HG03342 (cell line): ENCODE measurements around the gene EID2.

Experiments
- ATAC-seq: cut with Tn5 transposase; IDR thresholded peaks from one replicate; pipeline ENCODE4 v1.9.1; 2021; ENCODE audit warnings: mild to moderate bottlenecking, moderate library complexity; ENCODE audit not compliant: unreplicated experiment

The EID2 gene

GRCh38 chr19:39506598-39506943 is 33.4 kb downstream of the EID2 start:
- ATAC-seq = no peak

GRCh38 chr19:39502640-39503417 is 37.1 kb downstream of the EID2 start:
- ATAC-seq = no peak

GRCh38 chr19:39501340-39501739 is 38.6 kb downstream of the EID2 start:
- ATAC-seq = no peak

- ATAC-seq = no peak
Measured at GRCh38 chr19:39500543-39500942, 39.4 kb downstream of the EID2 start.

GRCh38 chr19:39499932-39500331 is 40.0 kb downstream of the EID2 start:
- ATAC-seq = no peak

GRCh38 chr19:39498798-39499642 is 40.9 kb downstream of the EID2 start, which contains the start of gene DLL3:
TSS of gene DLL3 (plus strand) at chr19:39498947. CDS start at chr19:39498975, 28 bp downstream.
- ATAC-seq = no peak

- ATAC-seq = no peak
Measured at GRCh38 chr19:39497996-39498797, 41.8 kb downstream of the EID2 start.

- no peak for ATAC-seq
Measured at GRCh38 chr19:39497701-39497995, 42.3 kb downstream of the EID2 start.

- ATAC-seq = no peak
Measured at GRCh38 chr19:39496063-39496462, 43.9 kb downstream of the EID2 start.

- ATAC-seq = no peak
Measured at GRCh38 chr19:39494661-39495060, 45.3 kb downstream of the EID2 start.

GRCh38 chr19:39492788-39493187 is 47.2 kb downstream of the EID2 start:
- ATAC-seq = no peak

- no peak for ATAC-seq
Measured at GRCh38 chr19:39492225-39492624, 47.7 kb downstream of the EID2 start.

GRCh38 chr19:39489756-39490155 is 50.2 kb downstream of the EID2 start:
- ATAC-seq = no peak
